H1 (cell line): ENCODE data around the gene CCDC124. TPM values are rescaled to one million over a fixed set of nuclear protein-coding genes. Genes with fewer than 3 reads are reported as not detected.

ENCODE experiments used
- CTCF ChIA-PET: fragments of 300-600 bp; sonication (Branson Sonifier 250); formaldehyde crosslinking; loops from one replicate; lab custom pipeline; 2021; ENCODE audit not compliant: partially characterized antibody; lab: Charles Lee
- POLR2A ChIA-PET: fragments of 300-600 bp; sonication (Branson Sonifier 250); formaldehyde crosslinking; loops from one replicate; lab custom pipeline; 2021; ENCODE audit warnings: inconsistent platforms; ENCODE audit not compliant: partially characterized antibody; lab: Charles Lee
- DNase-seq, 2 experiments: peaks; one replicate each; pipeline versions ENCODE4 v3.0.0 to v3.0.0-alpha.2; 2010 to 2022; ENCODE audit warnings: low spot score in 2 of 2, low read depth in 1 of 2, mixed read lengths in 1 of 2
- FAIRE-seq: peaks from 2 replicates; lab custom pipeline; 2011; peaks lifted over from hg19 to GRCh38; lab: Jason Lieb, UNC
- H2AFZ ChIP-seq: 2 replicates; pipeline ENCODE4 v1.8.1; 2012; ENCODE audit warnings: low read length, inconsistent platforms
- H2AK5ac ChIP-seq: 2 replicates; pipeline ENCODE4 v1.6.1; 2013; ENCODE audit warnings: low read depth, low read length
- H2BK120ac ChIP-seq: replicated peaks from 2 replicates; pipeline ENCODE3; 2013; ENCODE audit warnings: low read depth, low read length, inconsistent platforms
- H2BK12ac ChIP-seq: 2 replicates; pipeline ENCODE4 v1.6.1; 2013; ENCODE audit warnings: low read depth, low read length
- H2BK15ac ChIP-seq: 2 replicates; pipeline ENCODE4 v1.6.1; 2013; ENCODE audit warnings: low read length
- H2BK20ac ChIP-seq: 2 replicates; pipeline ENCODE4 v1.6.1; 2013; ENCODE audit warnings: low read length
- H2BK5ac ChIP-seq: 2 replicates; pipeline ENCODE4 v1.6.1; 2013; ENCODE audit warnings: low read depth, low read length
- H3K14ac ChIP-seq: 2 replicates; pipeline ENCODE4 v1.6.1; 2013; ENCODE audit warnings: inconsistent platforms; ENCODE audit not compliant: insufficient read length
- H3K18ac ChIP-seq: 2 replicates; pipeline ENCODE4 v1.6.1; 2013; ENCODE audit warnings: low read length; ENCODE audit errors: extremely low read depth
- H3K23ac ChIP-seq: 2 replicates; pipeline ENCODE4 v1.6.1; 2013; ENCODE audit warnings: inconsistent platforms; ENCODE audit not compliant: insufficient read length
- H3K23me2 ChIP-seq: 2 replicates; pipeline ENCODE4 v1.6.1; 2013; ENCODE audit warnings: low read depth, low read length
- H3K27ac ChIP-seq: 2 replicates; pipeline ENCODE4 v1.6.1; 2011; ENCODE audit warnings: low read depth, low read length, inconsistent platforms
- H3K27me3 ChIP-seq, 4 experiments: replicated peaks in 1 of 4; 1 replicate in 1 of 4; 2 replicates in 3 of 4; pipeline versions ENCODE4 v1.6.1 to v1.8.1; 2011 to 2013; ENCODE audit warnings: low read length in 3 of 4, mild to moderate bottlenecking in 3 of 4, inconsistent platforms in 2 of 4, mixed read lengths in 2 of 4, moderate library complexity in 1 of 4; ENCODE audit not compliant: control insufficient read depth in 3 of 4, insufficient read depth in 3 of 4; ENCODE audit errors: extremely low read depth in 1 of 4
- H3K36me3 ChIP-seq, 4 experiments: 2 replicates each; pipeline versions ENCODE4 v1.6.1 to v1.8.1; 2011 to 2013; ENCODE audit warnings: mild to moderate bottlenecking in 4 of 4, low read length in 3 of 4, moderate library complexity in 2 of 4, control low read depth in 1 of 4, inconsistent platforms in 1 of 4; ENCODE audit not compliant: insufficient read depth in 4 of 4, control insufficient read depth in 2 of 4
- H3K4ac ChIP-seq: replicated peaks from 2 replicates; pipeline ENCODE3; 2013; ENCODE audit warnings: low read length, low read depth, mixed read lengths, inconsistent platforms; ENCODE audit not compliant: insufficient read length
- H3K4me1 ChIP-seq, 4 experiments: replicated peaks in 1 of 4; 1 replicate in 1 of 4; 2 replicates in 3 of 4; pipeline versions ENCODE4 v1.6.1 to v1.8.1; 2011 to 2013; ENCODE audit warnings: low read length in 3 of 4, inconsistent platforms in 2 of 4, mixed read lengths in 1 of 4; ENCODE audit not compliant: insufficient read depth in 4 of 4, control insufficient read depth in 3 of 4
- H3K4me2 ChIP-seq, 2 experiments: 2 replicates each; pipeline versions ENCODE4 v1.6.1 to v1.8.1; 2011 to 2013; ENCODE audit warnings: low read depth in 2 of 2, low read length in 2 of 2, control low read depth in 1 of 2, inconsistent platforms in 1 of 2, mild to moderate bottlenecking in 1 of 2; ENCODE audit not compliant: insufficient read depth in 1 of 2
- H3K4me3 ChIP-seq, 4 experiments: fragments of 200-600, 300-600 bp in 1 of 4; sonication (generic), shearing (Covaris generic), sonication (Bioruptor Twin) in 1 of 4; 2 replicates each; pipeline versions ENCODE4 v1.5.1 to v1.8.1; 2011 to 2016; ENCODE audit warnings: low read length in 4 of 4, low read depth in 3 of 4, control low read depth in 2 of 4, inconsistent platforms in 2 of 4, mild to moderate bottlenecking in 2 of 4, mixed read lengths in 1 of 4, moderate library complexity in 1 of 4; ENCODE audit not compliant: insufficient read depth in 2 of 4; ENCODE audit errors: extremely low read depth in 1 of 4
- H3K56ac ChIP-seq: replicated peaks from 2 replicates; pipeline ENCODE3; 2013; ENCODE audit warnings: low read depth, mild to moderate bottlenecking, mixed read lengths, low read length, inconsistent platforms; ENCODE audit not compliant: insufficient read length
- H3K79me1 ChIP-seq: 2 replicates; pipeline ENCODE4 v1.6.1; 2013; ENCODE audit warnings: low read depth, low read length, control low read depth
- H3K79me2 ChIP-seq, 2 experiments: 2 replicates each; pipeline versions ENCODE4 v1.6.1 to v1.8.1; 2012 to 2013; ENCODE audit warnings: low read length in 2 of 2, mild to moderate bottlenecking in 2 of 2, inconsistent platforms in 1 of 2; ENCODE audit not compliant: insufficient read depth in 2 of 2, control insufficient read depth in 1 of 2
- H3K9ac ChIP-seq, 4 experiments: replicated peaks in 1 of 4; 1 replicate in 1 of 4; 2 replicates in 3 of 4; pipeline versions ENCODE4 v1.6.1 to v1.8.1; 2011 to 2013; ENCODE audit warnings: low read depth in 3 of 4, low read length in 3 of 4, control low read depth in 2 of 4, mild to moderate bottlenecking in 2 of 4, moderate library complexity in 2 of 4, inconsistent platforms in 1 of 4; ENCODE audit errors: extremely low read depth in 1 of 4
- H3K9me3 ChIP-seq, 2 experiments: 2 replicates each; pipeline versions ENCODE4 v1.6.1 to v1.8.1; 2012 to 2013; ENCODE audit warnings: mild to moderate bottlenecking in 2 of 2, moderate library complexity in 2 of 2, control low read depth in 1 of 2, inconsistent platforms in 1 of 2, low read depth in 1 of 2, low read length in 1 of 2, mixed read lengths in 1 of 2; ENCODE audit not compliant: insufficient read depth in 2 of 2
- H4K20me1 ChIP-seq, 2 experiments: replicated peaks in 1 of 2; 2 replicates each; pipeline versions ENCODE3 to v1.8.1; 2011 to 2013; ENCODE audit warnings: inconsistent platforms in 2 of 2, low read length in 2 of 2, mild to moderate bottlenecking in 1 of 2; ENCODE audit not compliant: insufficient read depth in 2 of 2, control insufficient read depth in 1 of 2
- H4K5ac ChIP-seq: 2 replicates; pipeline ENCODE4 v1.6.1; 2013; ENCODE audit warnings: low read length, low read depth, mixed read lengths, inconsistent platforms; ENCODE audit not compliant: insufficient read length
- H4K8ac ChIP-seq: 2 replicates; pipeline ENCODE4 v1.8.0; 2013; ENCODE audit warnings: mild to moderate bottlenecking, moderate library complexity, low read length, inconsistent platforms; ENCODE audit not compliant: insufficient read depth; ENCODE audit errors: extremely low read depth
- H4K91ac ChIP-seq: replicated peaks from 2 replicates; pipeline ENCODE3; 2013; ENCODE audit warnings: low read length, mixed read lengths, inconsistent platforms; ENCODE audit not compliant: insufficient read length
- ASH2L ChIP-seq: fragments of 200-600, 300-600 bp; sonication (generic); IDR thresholded peaks from one replicate; pipeline ENCODE4 v1.7.1; 2017; ENCODE audit warnings: low read length
- POLR2AphosphoS5 ChIP-seq: IDR thresholded peaks from 2 replicates; pipeline ENCODE4 v1.6.1; 2011; ENCODE audit warnings: low read depth, low read length
- POU5F1 ChIP-seq: IDR thresholded peaks from 2 replicates; pipeline ENCODE4 v1.6.1; 2011; ENCODE audit warnings: low read depth, mild to moderate bottlenecking, low read length, moderate library complexity
- RNF2 ChIP-seq: fragments of 200-900, 300-1000 bp; sonication (generic); IDR thresholded peaks from 2 replicates; pipeline ENCODE4 v1.7.1; 2016; ENCODE audit warnings: borderline replicate concordance, low read depth, mild to moderate bottlenecking, antibody characterized with exemption, low read length; ENCODE audit not compliant: poor library complexity, severe bottlenecking; ENCODE audit errors: missing control alignments
- SAP30 ChIP-seq: fragments of 300-600 bp; sonication (generic); IDR thresholded peaks from 2 replicates; pipeline ENCODE4 v1.7.1; 2012; ENCODE audit warnings: low read length, moderate library complexity, mild to moderate bottlenecking, inconsistent platforms; ENCODE audit not compliant: insufficient read depth, insufficient replicate concordance
- TEAD4 ChIP-seq: IDR thresholded peaks from 2 replicates; pipeline ENCODE4 v1.6.1; 2012; ENCODE audit warnings: low read depth, low read length, inconsistent platforms, mixed read lengths
- ZNF274 ChIP-seq: IDR thresholded peaks from 2 replicates; pipeline ENCODE4 v1.7.0; 2012; ENCODE audit warnings: low read length, borderline replicate concordance; ENCODE audit errors: extremely low read depth
- WGBS, 2 experiments: shearing (Covaris generic) in 1 of 2; methylation state at CpG; one replicate each; pipeline versions ENCODE4 v1.1.6 to v1.1.7; 2013 to 2015; ENCODE audit warnings: low lambda C conversion rate in 2 of 2, mixed read lengths in 2 of 2, inconsistent platforms in 1 of 2, low coverage in 1 of 2, missing lambda C conversion rate in 1 of 2; ENCODE audit not compliant: insufficient replicate concordance in 2 of 2, insufficient coverage in 1 of 2, insufficient read length in 1 of 2; ENCODE audit errors: extremely low coverage in 1 of 2, missing lambda C conversion rate in 1 of 2; 5-methylcytosine and 5-hydroxymethylcytosine counted together
- polyA plus RNA-seq, 7 experiments: library from polyadenylated mRNA; depleted of rRNA in 3 of 7; stranded (reverse) in 5 of 7; unstranded in 2 of 7; fragments of >200 nt in 5 of 7; fragments of 200-250 nt in 2 of 7; gene quantifications; 1 replicate in 5 of 7; 2 replicates in 1 of 7; 4 replicates in 1 of 7; pipeline versions ENCODE4 v1.2.1 to v1.2.3, GENCODE V29; 2011 to 2013; ENCODE audit warnings: missing spikeins in 2 of 7, mixed read lengths in 2 of 7
- total RNA-seq: library from RNA; stranded (reverse); fragmentation: NEBNext Ultra II Directional; extraction: Animal tissue kit (Norgen Biotek cat#: 25700); gene quantifications from 2 replicates; pipeline ENCODE4 v1.2.1, GENCODE V29; 2021
- TF ChIP-seq, protein P1 (sequence below): IDR thresholded peaks from 2 replicates; pipeline ENCODE4 v1.6.1; 2012; ENCODE audit warnings: inconsistent platforms
- TF ChIP-seq, protein P2 (sequence below): IDR thresholded peaks from 2 replicates; pipeline ENCODE4 v1.6.1; 2012; ENCODE audit warnings: inconsistent platforms

CCDC124 gene
- total and polyA plus RNA-seq, 2 of the 8 experiments (the other 6 are each of a cell fraction or from before 2014, with no cell fraction given): 95.2 to 103 TPM

DNA sequence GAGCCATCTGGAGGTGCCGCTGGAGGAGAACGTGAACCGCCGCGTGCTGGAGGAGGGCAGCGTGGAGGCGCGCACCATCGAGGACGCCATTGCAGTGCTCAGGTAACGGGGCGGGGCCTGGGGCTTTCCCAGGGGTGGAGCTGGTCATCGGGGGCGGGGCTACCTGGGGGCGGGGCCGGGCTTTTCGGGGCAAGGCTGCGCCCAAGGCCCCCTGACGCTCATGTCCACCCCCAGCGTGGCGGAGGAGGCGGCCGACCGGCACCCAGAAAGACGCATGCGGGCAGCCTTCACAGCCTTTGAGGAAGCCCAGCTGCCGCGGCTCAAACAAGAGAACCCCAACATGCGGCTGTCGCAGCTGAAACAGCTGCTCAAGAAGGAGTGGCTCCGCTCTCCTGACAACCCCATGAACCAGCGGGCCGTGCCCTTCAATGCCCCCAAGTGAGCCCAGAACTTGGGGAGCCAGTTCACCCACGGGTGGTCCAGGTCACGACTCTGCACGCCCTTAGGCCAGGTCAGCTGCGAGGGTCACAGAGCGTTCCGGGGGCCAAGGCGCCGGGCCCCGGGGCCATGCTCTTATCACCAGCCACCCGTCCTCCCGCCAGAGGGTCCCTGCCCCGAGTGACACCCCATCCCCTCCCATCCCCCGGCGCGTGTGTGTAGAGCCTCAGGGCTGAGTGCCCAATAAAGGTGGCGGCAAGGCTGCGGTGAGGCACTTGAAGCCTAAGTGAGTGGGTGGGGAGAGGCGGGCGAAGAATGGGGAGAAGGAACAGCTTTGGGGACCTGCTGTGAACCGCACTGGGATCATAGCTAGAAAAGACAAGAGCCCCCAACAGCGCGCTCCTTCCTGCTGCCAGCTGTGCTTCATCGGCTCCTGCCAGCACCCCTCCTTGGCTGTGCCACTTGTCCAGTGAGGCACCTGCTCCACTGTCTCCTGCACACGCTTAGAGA lies 10.7 kb downstream of the CCDC124 start:
- H3K4me3 ChIP-seq: no peak overlapping the region; a peak in 1 of 8 replicates
- POLR2A ChIA-PET: interaction anchor here (0.6 to 4.6 kb wide), 12 partner anchors 9 to 117 kb away, joined by 3 to 58 read pairs (median 15); partner anchors contain the start of genes CCDC124, KCNN1, RPL18A and SLC5A5
- H3K14ac ChIP-seq: no peak overlapping the region
- TF ChIP-seq POLR2AphosphoS5: peak; percentile 80; the same call in 1 of the 2 replicates
- TF ChIP-seq SAP30: no peak
- TF ChIP-seq, protein P1, sequence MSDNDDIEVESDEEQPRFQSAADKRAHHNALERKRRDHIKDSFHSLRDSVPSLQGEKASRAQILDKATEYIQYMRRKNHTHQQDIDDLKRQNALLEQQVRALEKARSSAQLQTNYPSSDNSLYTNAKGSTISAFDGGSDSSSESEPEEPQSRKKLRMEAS: peak; percentile 85
- no peak for TF ChIP-seq POU5F1
- TF ChIP-seq RNF2: no peak
- TF ChIP-seq ASH2L: no peak
- TF ChIP-seq TEAD4: no peak
- TF ChIP-seq ZNF274: no peak
- TF ChIP-seq, protein P2, sequence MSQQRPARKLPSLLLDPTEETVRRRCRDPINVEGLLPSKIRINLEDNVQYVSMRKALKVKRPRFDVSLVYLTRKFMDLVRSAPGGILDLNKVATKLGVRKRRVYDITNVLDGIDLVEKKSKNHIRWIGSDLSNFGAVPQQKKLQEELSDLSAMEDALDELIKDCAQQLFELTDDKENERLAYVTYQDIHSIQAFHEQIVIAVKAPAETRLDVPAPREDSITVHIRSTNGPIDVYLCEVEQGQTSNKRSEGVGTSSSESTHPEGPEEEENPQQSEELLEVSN: 0 out of 2 replicates have a peak, but pooled peaks have one; percentile 38

More for the DNA sequence above, 10.7 kb downstream of the CCDC124 start:
- WGBS, 2 experiments: 77% methylated on average over 39 of the region's 57 CpGs; no CpG with 5 or more reads in 1 of the 2 experiments
- Histone ChIP-seq H3K9me3 (no peaks in the 10 kb centered on the region), H2BK120ac (no peak overlapping the region), H4K5ac (no peak overlapping the region), H4K91ac (no peak overlapping the region), H3K9ac (no peak overlapping the region; a peak in 1 of 7 replicates), H2BK12ac (no peak overlapping the region), H2BK15ac (no peak overlapping the region), H2AFZ (no peak overlapping the region), H3K79me1 (no peaks in the 10 kb centered on the region), H4K8ac (no peak overlapping the region), H3K23me2 (peaks cover 7% of the 10 kb centered on the region; the same call in 1 of the 2 replicates), H3K23ac (no peak overlapping the region), H3K4me2 (peak overlapping the region; percentile 47 to 68; a peak in 3 of 4 replicates), H3K4me1 (peaks cover 0 to 21% (median 14%) of the 10 kb centered on the region in 4 experiments; a peak in 6 of 7 replicates), H3K36me3 (peaks cover 0 to 3% (median 0%) of the 10 kb centered on the region in 4 experiments; a peak in 1 of 8 replicates), H3K56ac (no peak overlapping the region), H3K27ac (no peak overlapping the region), H2BK5ac (no peak overlapping the region), H2AK5ac (no peak overlapping the region), H3K27me3 (no peaks in the 10 kb centered on the region), H2BK20ac (no peak overlapping the region), H4K20me1 (peaks cover 1 to 4% of the 10 kb centered on the region in 2 experiments), H3K79me2 (no peaks in the 10 kb centered on the region), H3K18ac (no peak overlapping the region), H3K4ac (no peak overlapping the region)
- CTCF ChIA-PET: interaction anchor here (0.5 to 21.5 kb wide), 13 partner anchors 9 to 73 kb away, joined by 3 to 271 read pairs (median 4); partner anchors contain the start of genes CCDC124 and KCNN1
- FAIRE-seq (no peak), DNase-seq (peak in 1 of 2 experiments; percentile 82)
